ENCODE data around the gene UBE2H. TPM values are rescaled to one million over a fixed set of nuclear protein-coding genes. Genes with fewer than 3 reads are reported as not detected.
A peak's percentile ranks its signal among the peaks of the same experiment; 100 is the strongest.
"Not testable (repeated sequence)": the region's sequence is repeated elsewhere in the genome, so short reads cannot be mapped to it uniquely, and the experiment has no call there.

Gene UBE2H
- total RNA-seq, 4 donors from 2014 or later = 82.7 to 162 (median 103) TPM

DNA sequence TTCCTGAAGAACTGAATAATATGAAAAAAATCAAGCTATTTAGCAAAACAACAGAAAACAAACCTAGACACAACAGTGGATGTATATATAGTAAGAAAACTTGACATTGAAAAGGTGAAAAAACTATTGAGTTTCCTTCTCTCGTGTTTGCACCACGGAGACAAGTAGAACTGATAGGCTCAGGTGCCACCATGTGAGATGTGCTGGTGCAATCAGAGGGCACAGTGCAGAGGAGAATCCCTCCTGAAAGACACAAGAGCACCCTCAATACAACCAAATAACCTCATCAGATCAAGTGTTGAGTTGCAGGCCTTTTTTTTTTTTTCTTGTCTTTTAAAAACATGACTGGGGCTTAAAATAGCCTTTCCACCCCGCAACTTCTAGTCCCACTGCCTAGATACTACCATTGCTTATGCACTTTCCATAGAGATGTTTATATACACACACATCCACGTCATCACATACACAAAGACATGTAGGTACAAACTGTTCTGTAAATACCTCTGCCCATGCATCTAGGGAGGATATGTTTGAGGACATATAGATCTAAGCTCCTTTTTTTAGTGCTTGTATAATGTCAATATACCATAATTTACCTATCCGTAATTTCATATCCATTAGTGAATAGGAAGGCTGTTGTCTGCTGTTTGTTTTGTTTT is 54.1 kb downstream of the UBE2H start:
- intact Hi-C loops (cut with DNase I; ENCODE audit: low total_unique reads) = no loop called here

DNA sequence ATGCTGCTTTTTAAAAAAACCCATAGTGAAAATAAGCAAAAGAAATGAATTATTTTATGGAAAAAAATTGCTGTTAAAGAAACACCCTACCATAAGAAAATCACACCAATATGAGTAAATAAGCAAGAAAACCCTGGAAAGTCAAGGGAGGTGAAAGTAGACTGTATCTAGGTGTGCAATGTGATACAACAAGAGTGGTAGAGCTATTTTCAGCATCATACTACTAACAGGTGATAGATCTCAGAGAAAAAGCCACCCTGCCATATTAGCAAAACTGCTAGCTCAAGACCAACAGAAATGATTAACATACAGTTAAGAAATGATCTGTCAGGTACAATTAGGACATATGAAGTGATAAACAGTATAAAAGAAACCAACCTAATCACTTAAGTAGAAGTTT is 54.8 kb downstream of the UBE2H start:
- H3K4me3 ChIP-seq = no peak overlapping the region
- no peaks in the 10 kb centered on the region for H3K27me3 ChIP-seq
- H3K27ac ChIP-seq = peak overlapping the region; percentile 66 to 86 (median 81)
- intact Hi-C loops (cut with DNase I; ENCODE audit: low total_unique reads) (no loop called here), in situ Hi-C loops (cut with MboI; ENCODE audit: low sequenced_read_pairs in 4 of 4) (no loop called here)
- H3K9me3 ChIP-seq = no peaks in the 10 kb centered on the region
- TF ChIP-seq, protein P1, sequence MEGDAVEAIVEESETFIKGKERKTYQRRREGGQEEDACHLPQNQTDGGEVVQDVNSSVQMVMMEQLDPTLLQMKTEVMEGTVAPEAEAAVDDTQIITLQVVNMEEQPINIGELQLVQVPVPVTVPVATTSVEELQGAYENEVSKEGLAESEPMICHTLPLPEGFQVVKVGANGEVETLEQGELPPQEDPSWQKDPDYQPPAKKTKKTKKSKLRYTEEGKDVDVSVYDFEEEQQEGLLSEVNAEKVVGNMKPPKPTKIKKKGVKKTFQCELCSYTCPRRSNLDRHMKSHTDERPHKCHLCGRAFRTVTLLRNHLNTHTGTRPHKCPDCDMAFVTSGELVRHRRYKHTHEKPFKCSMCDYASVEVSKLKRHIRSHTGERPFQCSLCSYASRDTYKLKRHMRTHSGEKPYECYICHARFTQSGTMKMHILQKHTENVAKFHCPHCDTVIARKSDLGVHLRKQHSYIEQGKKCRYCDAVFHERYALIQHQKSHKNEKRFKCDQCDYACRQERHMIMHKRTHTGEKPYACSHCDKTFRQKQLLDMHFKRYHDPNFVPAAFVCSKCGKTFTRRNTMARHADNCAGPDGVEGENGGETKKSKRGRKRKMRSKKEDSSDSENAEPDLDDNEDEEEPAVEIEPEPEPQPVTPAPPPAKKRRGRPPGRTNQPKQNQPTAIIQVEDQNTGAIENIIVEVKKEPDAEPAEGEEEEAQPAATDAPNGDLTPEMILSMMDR (IDR thresholded peaks at IDR 0.05 in 4 of 5, conservative IDR thresholded peaks at IDR 0.05 in 1 of 5) = no peak
- TF ChIP-seq POLR2A (IDR thresholded peaks at IDR 0.05) = no peak
- ATAC-seq (peak; percentile 82 to 90), DNase-seq (no peak)
- no peaks in the 10 kb centered on the region for H3K36me3 ChIP-seq
- H3K4me1 ChIP-seq = peaks cover 43 to 54% of the 10 kb centered on the region in 2 donors

More for the DNA sequence above, 54.1 kb downstream of the UBE2H start:
- Histone ChIP-seq H3K4me3 (no peak overlapping the region), H3K4me1 (peaks cover 38 to 55% of the 10 kb centered on the region in 2 donors), H3K9me3 (no peaks in the 10 kb centered on the region), H3K27me3 (no peaks in the 10 kb centered on the region), H3K36me3 (no peaks in the 10 kb centered on the region), H3K27ac (peak overlapping the region; percentile 66 to 86 (median 81))
- in situ Hi-C loops (cut with MboI; ENCODE audit: low sequenced_read_pairs in 4 of 4) = no loop called here
- TF ChIP-seq POLR2A (IDR thresholded peaks at IDR 0.05) = no peak
- TF ChIP-seq, protein P1 (IDR thresholded peaks at IDR 0.05 in 4 of 5, conservative IDR thresholded peaks at IDR 0.05 in 1 of 5) = no peak
- peak; percentile 83 to 84 for ATAC-seq
- DNase-seq = no peak

GRCh38 chr7:129896568-129897382 is 56.0 kb downstream of the UBE2H start:
- peaks cover 45 to 48% of the 10 kb centered on the region in 2 donors for H3K4me1 ChIP-seq
- in situ Hi-C loops (cut with MboI; ENCODE audit: low sequenced_read_pairs in 4 of 4) = no loop called here
- H3K27ac ChIP-seq = peak overlapping the region; percentile 66 to 86 (median 81)

GRCh38 chr7:129894184-129894583 is 58.6 kb downstream of the UBE2H start:
- H3K36me3 ChIP-seq; H3K27ac ChIP-seq; in situ Hi-C loops (cut with MboI; ENCODE audit: low sequenced_read_pairs in 4 of 4); H3K9me3 ChIP-seq; DNase-seq; intact Hi-C loops (cut with DNase I; ENCODE audit: low total_unique reads); ATAC-seq; H3K27me3 ChIP-seq; H3K4me3 ChIP-seq: not testable (repeated sequence)
- H3K4me1 ChIP-seq = peaks cover 41 to 53% of the 10 kb centered on the region in 2 donors

More at GRCh38 chr7:129896568-129897382, 56.0 kb downstream of the UBE2H start:
- Histone ChIP-seq H3K9me3 (no peaks in the 10 kb centered on the region), H3K36me3 (no peaks in the 10 kb centered on the region), H3K27me3 (no peaks in the 10 kb centered on the region), H3K4me3 (no peak overlapping the region)
- DNase-seq = no peak
- intact Hi-C loops (cut with DNase I; ENCODE audit: low total_unique reads) = no loop called here
- no peak for ATAC-seq
- TF ChIP-seq, protein P1 (IDR thresholded peaks at IDR 0.05 in 4 of 5, conservative IDR thresholded peaks at IDR 0.05 in 1 of 5) = no peak
- no peak for TF ChIP-seq POLR2A (IDR thresholded peaks at IDR 0.05)

DNA sequence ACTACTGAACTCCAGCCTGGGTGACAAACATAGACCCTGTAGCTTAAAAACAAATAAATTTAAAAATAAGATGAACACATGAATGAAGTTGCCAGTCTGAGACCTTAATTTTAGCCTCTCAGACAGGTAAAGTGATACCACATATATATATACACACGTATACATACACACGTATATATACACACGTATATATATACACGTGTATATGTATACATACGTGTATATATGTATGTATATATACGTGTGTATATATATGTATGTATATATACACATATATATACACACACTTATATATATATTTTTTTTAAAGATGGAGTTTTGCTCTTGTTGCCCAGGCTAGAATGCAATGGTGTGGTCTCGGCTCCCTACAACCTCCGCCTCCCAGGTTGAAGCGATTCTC is 62.7 kb downstream of the UBE2H start:
- no peaks in the 10 kb centered on the region for H3K36me3 ChIP-seq
- peak overlapping the region in 3 of 4 donors; percentile 7 to 36 (median 19) for H3K27ac ChIP-seq
- ATAC-seq = no peak
- TF ChIP-seq, protein P1 (IDR thresholded peaks at IDR 0.05 in 4 of 5, conservative IDR thresholded peaks at IDR 0.05 in 1 of 5) = no peak
- TF ChIP-seq POLR2A (IDR thresholded peaks at IDR 0.05) = no peak
- H3K9me3 ChIP-seq = no peaks in the 10 kb centered on the region
- intact Hi-C loops (cut with DNase I; ENCODE audit: low total_unique reads) = no loop called here
- no peaks in the 10 kb centered on the region for H3K27me3 ChIP-seq
- H3K4me1 ChIP-seq = peaks cover 24 to 36% of the 10 kb centered on the region in 2 donors
- in situ Hi-C loops (cut with MboI; ENCODE audit: low sequenced_read_pairs in 4 of 4) = no loop called here
- H3K4me3 ChIP-seq = no peak overlapping the region
- no peak for DNase-seq
